ENCODE measurements around the gene SHISAL1.
"Not testable (repeated sequence)": the region's sequence is repeated elsewhere in the genome, so short reads cannot be mapped to it uniquely, and the experiment has no call there.

SHISAL1 gene

GRCh38 chr22:44325718-44326490 lies 13.2 kb upstream of the SHISAL1 start:
- Mint-ChIP-seq H3K27ac (no peak overlapping the region), H3K9me3 (no peaks in the 10 kb centered on the region), H3K4me3 (peak overlapping the region; percentile 66), H3K27me3 (ENCODE audit: low read depth) (peaks cover 63% of the 10 kb centered on the region), H3K4me1 (ENCODE audit: low read depth) (peaks cover 13% of the 10 kb centered on the region), H3K36me3 (ENCODE audit: low read depth) (no peaks in the 10 kb centered on the region)

- not testable (repeated sequence) for H3K4me1 Mint-ChIP-seq (ENCODE audit: low read depth); H3K4me3 Mint-ChIP-seq; H3K36me3 Mint-ChIP-seq (ENCODE audit: low read depth); H3K9me3 Mint-ChIP-seq; H3K27ac Mint-ChIP-seq
- H3K27me3 Mint-ChIP-seq (ENCODE audit: low read depth), result peaks cover 41% of the 10 kb centered on the region
Observed at GRCh38 chr22:44323140-44323790, 10.5 kb upstream of the SHISAL1 start.

GRCh38 chr22:44319685-44320084 lies 6.9 kb upstream of the SHISAL1 start:
- H3K4me3 Mint-ChIP-seq, result no peak overlapping the region
- peaks cover 11% of the 10 kb centered on the region for H3K27me3 Mint-ChIP-seq (ENCODE audit: low read depth)

GRCh38 chr22:44318751-44319150 lies 6.0 kb upstream of the SHISAL1 start:
- Mint-ChIP-seq H3K27me3 (ENCODE audit: low read depth) (peaks cover 3% of the 10 kb centered on the region), H3K4me3 (no peak overlapping the region)

More at GRCh38 chr22:44319685-44320084, 6.9 kb upstream of the SHISAL1 start:
- H3K36me3 Mint-ChIP-seq (ENCODE audit: low read depth), result no peaks in the 10 kb centered on the region
- H3K9me3 Mint-ChIP-seq, result no peaks in the 10 kb centered on the region
- no peaks in the 10 kb centered on the region for H3K4me1 Mint-ChIP-seq (ENCODE audit: low read depth)
- no peak overlapping the region for H3K27ac Mint-ChIP-seq

GRCh38 chr22:44317886-44318637 lies 5.3 kb upstream of the SHISAL1 start:
- H3K4me3 Mint-ChIP-seq, result no peak overlapping the region
- H3K4me1 Mint-ChIP-seq (ENCODE audit: low read depth), result peaks cover 3% of the 10 kb centered on the region
- H3K27me3 Mint-ChIP-seq (ENCODE audit: low read depth), result no peaks in the 10 kb centered on the region
- no peaks in the 10 kb centered on the region for H3K36me3 Mint-ChIP-seq (ENCODE audit: low read depth)
- H3K9me3 Mint-ChIP-seq, result no peaks in the 10 kb centered on the region
- H3K27ac Mint-ChIP-seq, result no peak overlapping the region

More at GRCh38 chr22:44318751-44319150, 6.0 kb upstream of the SHISAL1 start:
- H3K9me3 Mint-ChIP-seq, result no peaks in the 10 kb centered on the region
- peaks cover 3% of the 10 kb centered on the region for H3K4me1 Mint-ChIP-seq (ENCODE audit: low read depth)
- no peak overlapping the region for H3K27ac Mint-ChIP-seq
- H3K36me3 Mint-ChIP-seq (ENCODE audit: low read depth), result no peaks in the 10 kb centered on the region

GRCh38 chr22:44317123-44317444 lies 4.3 kb upstream of the SHISAL1 start:
- Mint-ChIP-seq H3K4me1 (ENCODE audit: low read depth) (peaks cover 3% of the 10 kb centered on the region), H3K9me3 (no peaks in the 10 kb centered on the region), H3K4me3 (no peak overlapping the region), H3K27ac (no peak overlapping the region), H3K27me3 (ENCODE audit: low read depth) (no peaks in the 10 kb centered on the region), H3K36me3 (ENCODE audit: low read depth) (no peaks in the 10 kb centered on the region)

GRCh38 chr22:44316393-44317122 lies 3.8 kb upstream of the SHISAL1 start:
- H3K27me3 Mint-ChIP-seq (ENCODE audit: low read depth), result no peaks in the 10 kb centered on the region
- no peaks in the 10 kb centered on the region for H3K9me3 Mint-ChIP-seq
- no peak overlapping the region for H3K27ac Mint-ChIP-seq
- no peak overlapping the region for H3K4me3 Mint-ChIP-seq
- peaks cover 3% of the 10 kb centered on the region for H3K4me1 Mint-ChIP-seq (ENCODE audit: low read depth)
- H3K36me3 Mint-ChIP-seq (ENCODE audit: low read depth), result no peaks in the 10 kb centered on the region

GRCh38 chr22:44314425-44315067 lies 1.8 kb upstream of the SHISAL1 start:
- no peaks in the 10 kb centered on the region for H3K9me3 Mint-ChIP-seq
- no peak overlapping the region for H3K4me3 Mint-ChIP-seq
- H3K4me1 Mint-ChIP-seq (ENCODE audit: low read depth), result peaks cover 3% of the 10 kb centered on the region
- no peaks in the 10 kb centered on the region for H3K36me3 Mint-ChIP-seq (ENCODE audit: low read depth)
- no peak overlapping the region for H3K27ac Mint-ChIP-seq
- H3K27me3 Mint-ChIP-seq (ENCODE audit: low read depth), result no peaks in the 10 kb centered on the region

- Mint-ChIP-seq H3K9me3 (no peaks in the 10 kb centered on the region), H3K27ac (no peak overlapping the region), H3K36me3 (ENCODE audit: low read depth) (no peaks in the 10 kb centered on the region), H3K27me3 (ENCODE audit: low read depth) (no peaks in the 10 kb centered on the region), H3K4me1 (ENCODE audit: low read depth) (peaks cover 3% of the 10 kb centered on the region), H3K4me3 (no peak overlapping the region)
Observed at GRCh38 chr22:44313385-44314006, 745 bp upstream of the SHISAL1 start.

GRCh38 chr22:44311855-44312170 lies 938 bp downstream of the SHISAL1 start:
- Mint-ChIP-seq H3K9me3 (no peaks in the 10 kb centered on the region), H3K27me3 (ENCODE audit: low read depth) (no peaks in the 10 kb centered on the region), H3K4me1 (ENCODE audit: low read depth) (peaks cover 3% of the 10 kb centered on the region), H3K27ac (no peak overlapping the region), H3K4me3 (no peak overlapping the region), H3K36me3 (ENCODE audit: low read depth) (no peaks in the 10 kb centered on the region)

- Mint-ChIP-seq H3K36me3 (ENCODE audit: low read depth) (no peaks in the 10 kb centered on the region), H3K4me1 (ENCODE audit: low read depth) (peaks cover 3% of the 10 kb centered on the region), H3K9me3 (no peaks in the 10 kb centered on the region), H3K27ac (no peak overlapping the region), H3K4me3 (no peak overlapping the region), H3K27me3 (ENCODE audit: low read depth) (no peaks in the 10 kb centered on the region)
Observed at GRCh38 chr22:44311104-44311854, 1.5 kb downstream of the SHISAL1 start.

GRCh38 chr22:44309647-44310046 lies 3.1 kb downstream of the SHISAL1 start:
- no peak overlapping the region for H3K4me3 Mint-ChIP-seq
- no peaks in the 10 kb centered on the region for H3K9me3 Mint-ChIP-seq
- H3K4me1 Mint-ChIP-seq (ENCODE audit: low read depth), result peaks cover 3% of the 10 kb centered on the region
- no peak overlapping the region for H3K27ac Mint-ChIP-seq
- H3K27me3 Mint-ChIP-seq (ENCODE audit: low read depth), result no peaks in the 10 kb centered on the region
- no peaks in the 10 kb centered on the region for H3K36me3 Mint-ChIP-seq (ENCODE audit: low read depth)

GRCh38 chr22:44309137-44309536 lies 3.6 kb downstream of the SHISAL1 start:
- no peaks in the 10 kb centered on the region for H3K36me3 Mint-ChIP-seq (ENCODE audit: low read depth)
- peaks cover under 1% of the 10 kb centered on the region for H3K4me1 Mint-ChIP-seq (ENCODE audit: low read depth)
- no peaks in the 10 kb centered on the region for H3K27me3 Mint-ChIP-seq (ENCODE audit: low read depth)
- H3K9me3 Mint-ChIP-seq, result no peaks in the 10 kb centered on the region
- H3K27ac Mint-ChIP-seq, result no peak overlapping the region
- no peak overlapping the region for H3K4me3 Mint-ChIP-seq
